ENCODE data around the gene FGFRL1. TPM values are rescaled to one million over a fixed set of nuclear protein-coding genes. Genes with fewer than 3 reads are reported as not detected.

The FGFRL1 gene
- total RNA-seq, 1 experiment from 2014 or later = 63.1 TPM

DNA sequence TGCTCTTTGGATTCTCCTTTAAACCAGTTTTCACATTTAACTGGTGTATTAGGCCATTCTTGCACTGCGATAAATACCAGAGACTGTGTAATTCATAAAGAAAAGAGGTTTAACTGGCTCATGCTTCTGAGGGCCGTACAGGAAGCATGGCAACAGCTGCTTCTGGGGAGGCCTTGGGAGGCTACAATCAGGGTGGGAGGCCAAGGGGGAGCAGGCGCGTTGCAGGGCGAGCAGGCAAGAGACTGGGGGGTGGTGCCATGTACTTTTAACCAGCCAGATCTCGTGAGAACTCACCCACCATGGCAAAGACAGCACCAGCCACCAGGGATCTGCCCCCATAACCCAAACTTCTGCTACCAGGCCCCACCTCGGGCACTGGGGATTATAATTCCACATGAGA lies 63.8 kb downstream of the FGFRL1 start:
- no peak for DNase-seq (ENCODE audit: low spot score)

- DNase-seq (ENCODE audit: low spot score) = no peak
Observed at GRCh38 chr4:1075809-1076699, 64.6 kb downstream of the FGFRL1 start.

Other genes with a start within 250 kb of the FGFRL1 start
- gene CPLX1, start 185.5 kb upstream of the FGFRL1 start, total RNA-seq (2014; rRNA removed; shearing (Covaris generic)) = 0.17 TPM in 1 of 2 replicates, not detected in the other
- gene GAK, start 79.3 kb upstream of the FGFRL1 start, total RNA-seq (2014; rRNA removed; shearing (Covaris generic)) = 49.5 and 73.0 TPM in 2 replicates
- gene TMEM175, start 79.2 kb upstream of the FGFRL1 start, total RNA-seq (2014; rRNA removed; shearing (Covaris generic)) = 9.7 and 13.0 TPM in 2 replicates
- gene DGKQ, start 38.1 kb upstream of the FGFRL1 start, total RNA-seq (2014; rRNA removed; shearing (Covaris generic)) = 5.1 and 5.7 TPM in 2 replicates
- gene IDUA, start 24.6 kb upstream of the FGFRL1 start, total RNA-seq (2014; rRNA removed; shearing (Covaris generic)) = 3.0 and 5.3 TPM in 2 replicates
- gene SLC26A1, start 18.2 kb upstream of the FGFRL1 start, total RNA-seq (2014; rRNA removed; shearing (Covaris generic)) = 0.10 TPM in 1 of 2 replicates, not detected in the other
- gene RNF212, start 101.9 kb downstream of the FGFRL1 start, total RNA-seq (2014; rRNA removed; shearing (Covaris generic)) = not detected in 2 replicates
- gene SPON2, start 161.0 kb downstream of the FGFRL1 start, total RNA-seq (2014; rRNA removed; shearing (Covaris generic)) = 4.5 and 12.0 TPM in 2 replicates
- 81.0 and 106 TPM in 2 replicates for gene CTBP1, start 237.5 kb downstream of the FGFRL1 start, total RNA-seq (2014; rRNA removed; shearing (Covaris generic))

All from H4 (cell line).